ENCODE measurements around the gene CROCC2.

The CROCC2 gene

GRCh38 chr2:240906141-240906910 is at the start of gene CROCC2:
TSS of gene CROCC2 (plus strand) at chr2:240906336. CDS start at chr2:240906514, 178 bp downstream.
- DNase-seq (ENCODE audit: low read depth in 2 of 3, low spot score in 2 of 3) = no peak

GRCh38 chr2:240857039-240858008 is 48.8 kb upstream of the CROCC2 start:
- DNase-seq (ENCODE audit: low read depth in 2 of 3, low spot score in 2 of 3) = no peak

DNA sequence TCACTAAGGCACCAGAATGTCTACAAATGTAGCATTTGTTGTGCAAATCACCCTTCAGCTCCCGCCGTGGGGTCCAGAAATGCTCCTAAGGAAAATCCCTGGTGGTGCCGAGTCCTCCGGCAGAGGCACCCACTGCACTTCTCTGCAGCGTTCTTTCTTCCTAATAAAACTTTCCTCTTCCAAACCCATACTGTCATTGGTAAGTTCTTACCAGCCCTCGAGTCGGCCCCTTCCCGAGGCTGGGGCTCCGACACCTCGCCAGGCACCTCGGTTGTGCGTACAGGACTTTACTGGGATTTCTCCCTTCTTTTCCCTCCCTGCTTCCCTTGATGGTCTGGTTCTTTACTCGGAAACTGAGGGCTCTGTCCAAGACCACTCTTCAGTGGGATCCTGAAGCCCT is 47.8 kb upstream of the CROCC2 start:
- DNase-seq (ENCODE audit: low read depth in 2 of 3, low spot score in 2 of 3) = no peak

DNA sequence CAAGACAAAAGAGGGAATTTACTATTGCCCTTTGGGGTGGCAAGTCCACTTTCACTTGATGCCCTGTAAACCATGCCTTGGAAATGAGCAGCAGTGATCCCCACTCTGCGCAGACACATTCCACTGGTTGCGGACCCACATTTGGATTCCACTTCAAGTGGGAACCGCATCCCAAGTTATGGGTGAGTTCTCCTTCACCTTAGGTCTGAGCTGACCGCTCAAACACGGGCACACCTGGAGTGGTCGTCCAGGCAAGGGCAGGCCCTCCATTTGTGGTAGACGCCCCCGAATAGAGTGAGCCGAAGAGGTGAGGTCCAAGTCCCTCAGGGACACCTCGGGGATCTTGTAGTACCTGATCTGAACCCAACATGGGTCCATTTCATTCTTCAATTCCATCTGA is 47.3 kb upstream of the CROCC2 start:
- DNase-seq (ENCODE audit: low read depth in 2 of 3, low spot score in 2 of 3) = no peak

DNA sequence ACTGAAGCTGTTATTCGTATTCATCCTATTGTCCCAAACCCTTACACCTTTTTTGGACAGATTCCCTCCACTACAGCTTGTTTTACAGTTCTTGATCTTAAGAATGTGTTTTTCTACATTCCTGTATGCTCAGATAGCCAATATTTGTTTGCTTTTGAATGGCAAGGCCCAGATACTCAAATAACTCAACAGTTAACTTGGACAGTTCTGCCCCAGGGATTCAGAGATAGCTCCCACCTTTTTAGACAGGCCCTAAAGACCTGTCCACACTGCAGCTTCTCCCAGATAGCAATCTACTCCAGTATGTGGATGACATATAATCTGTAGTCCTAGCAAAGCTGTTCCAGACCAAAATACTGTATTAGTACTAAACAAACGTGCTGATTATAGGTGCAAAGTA is 44.6 kb upstream of the CROCC2 start:
- no peak for DNase-seq (ENCODE audit: low read depth in 2 of 3, low spot score in 2 of 3)

- no peak for DNase-seq (ENCODE audit: low read depth in 2 of 3, low spot score in 2 of 3)
These were observed 41.7 kb upstream of the CROCC2 start for GRCh38 chr2:240864475-240864874.

DNA sequence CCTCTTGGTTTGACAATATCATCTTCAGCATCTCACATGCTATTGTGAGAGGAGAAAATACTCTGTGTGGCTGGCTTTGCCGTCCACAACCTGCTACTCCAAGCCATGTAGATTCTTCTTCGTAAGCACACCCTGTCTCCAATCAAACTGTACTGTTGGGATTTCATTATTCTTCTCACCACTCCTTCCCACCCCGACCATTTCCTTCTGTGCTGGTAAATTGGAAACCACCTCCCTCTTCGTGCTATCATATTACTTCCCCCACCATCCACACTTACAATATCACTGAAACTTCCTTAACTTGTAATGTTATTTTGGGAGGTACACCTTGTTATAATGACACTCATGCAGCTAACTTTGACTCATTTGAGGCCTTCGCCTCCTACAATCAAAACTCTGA is 40.7 kb upstream of the CROCC2 start:
- no peak for DNase-seq (ENCODE audit: low read depth in 2 of 3, low spot score in 2 of 3)

GRCh38 chr2:240868286-240869108 is 37.6 kb upstream of the CROCC2 start, which contains the start of gene AGXT:
TSS of gene AGXT (plus strand) at chr2:240868824. CDS start at chr2:240868866, 42 bp downstream.
- DNase-seq (ENCODE audit: low read depth in 2 of 3, low spot score in 2 of 3) = no peak

DNA sequence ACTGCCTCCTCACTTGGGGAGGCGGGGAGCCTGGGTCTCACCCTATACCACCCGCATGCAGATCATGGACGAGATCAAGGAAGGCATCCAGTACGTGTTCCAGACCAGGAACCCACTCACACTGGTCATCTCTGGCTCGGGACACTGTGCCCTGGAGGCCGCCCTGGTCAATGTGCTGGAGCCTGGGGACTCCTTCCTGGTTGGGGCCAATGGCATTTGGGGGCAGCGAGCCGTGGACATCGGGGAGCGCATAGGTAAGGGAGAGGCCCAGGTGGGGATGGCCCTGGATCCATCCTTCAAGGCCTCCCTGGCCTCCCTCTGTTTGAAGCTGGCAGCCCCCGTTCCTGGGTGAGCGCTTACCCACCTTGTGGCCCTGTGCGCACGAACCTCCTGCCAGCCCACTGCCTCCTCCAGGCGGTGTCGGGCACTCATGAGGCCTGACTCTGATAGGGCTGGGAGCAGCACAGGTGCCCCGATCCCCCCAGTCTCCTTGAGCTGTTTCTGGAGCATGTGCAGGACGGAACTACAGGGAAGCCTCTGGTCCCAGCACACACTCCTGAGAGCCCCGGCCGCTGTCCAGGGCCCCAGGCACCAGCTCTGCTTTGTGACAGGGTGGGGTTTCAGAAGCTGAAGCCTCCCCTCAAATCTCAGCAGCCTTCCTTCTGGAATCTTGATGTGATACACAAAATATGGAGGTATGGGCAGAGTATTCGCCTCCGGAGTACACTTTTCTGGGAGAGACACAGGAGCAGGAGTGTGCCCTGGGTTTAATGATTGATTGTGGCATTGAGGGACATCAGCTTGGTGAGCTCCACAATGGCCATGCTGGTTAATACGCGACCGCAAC is 36.8 kb upstream of the CROCC2 start:
- no peak for DNase-seq (ENCODE audit: low read depth in 2 of 3, low spot score in 2 of 3)

DNA sequence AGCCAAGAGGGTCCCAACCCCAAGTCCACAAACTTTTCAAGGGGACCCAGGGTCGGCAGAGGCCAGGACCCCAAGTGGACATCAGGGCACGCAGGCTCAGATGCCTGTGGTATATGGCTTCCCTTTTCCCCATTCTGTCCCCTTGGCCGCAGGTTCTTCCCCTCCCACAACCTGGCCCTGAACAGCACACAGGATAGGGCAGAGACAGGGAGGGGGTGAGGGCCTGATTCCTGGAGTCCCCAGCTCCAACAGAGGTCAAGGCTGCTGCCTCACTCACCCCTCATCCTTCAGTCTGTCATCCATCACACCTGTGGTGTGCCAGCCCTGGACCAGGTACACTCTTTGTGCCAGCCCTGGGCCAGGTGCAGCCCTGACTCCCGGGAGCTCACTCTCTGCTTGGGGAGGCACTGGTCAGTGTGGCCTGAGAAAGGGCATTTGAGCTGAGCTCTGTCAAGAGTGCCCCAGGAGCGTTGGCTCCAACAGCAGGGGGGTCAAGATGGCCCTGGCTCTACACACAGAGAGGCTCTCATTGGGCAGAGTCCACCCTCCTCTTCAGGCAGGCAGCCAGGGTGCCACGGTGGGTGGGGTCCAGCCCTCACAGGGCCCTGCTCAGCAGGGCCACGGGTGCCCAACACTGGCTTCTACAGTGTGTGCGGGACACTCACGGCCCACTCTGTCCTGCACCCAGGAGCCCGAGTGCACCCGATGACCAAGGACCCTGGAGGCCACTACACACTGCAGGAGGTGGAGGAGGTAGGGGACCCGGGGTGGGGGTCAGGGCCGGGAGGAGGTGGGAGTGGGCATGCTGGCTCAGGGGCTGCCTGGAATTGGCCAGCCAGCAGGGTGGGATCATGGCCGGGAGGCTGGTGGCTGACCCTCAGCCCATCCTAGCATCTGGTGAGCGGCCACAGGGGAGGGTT is 35.9 kb upstream of the CROCC2 start:
- no peak for DNase-seq (ENCODE audit: low read depth in 2 of 3, low spot score in 2 of 3)

DNA sequence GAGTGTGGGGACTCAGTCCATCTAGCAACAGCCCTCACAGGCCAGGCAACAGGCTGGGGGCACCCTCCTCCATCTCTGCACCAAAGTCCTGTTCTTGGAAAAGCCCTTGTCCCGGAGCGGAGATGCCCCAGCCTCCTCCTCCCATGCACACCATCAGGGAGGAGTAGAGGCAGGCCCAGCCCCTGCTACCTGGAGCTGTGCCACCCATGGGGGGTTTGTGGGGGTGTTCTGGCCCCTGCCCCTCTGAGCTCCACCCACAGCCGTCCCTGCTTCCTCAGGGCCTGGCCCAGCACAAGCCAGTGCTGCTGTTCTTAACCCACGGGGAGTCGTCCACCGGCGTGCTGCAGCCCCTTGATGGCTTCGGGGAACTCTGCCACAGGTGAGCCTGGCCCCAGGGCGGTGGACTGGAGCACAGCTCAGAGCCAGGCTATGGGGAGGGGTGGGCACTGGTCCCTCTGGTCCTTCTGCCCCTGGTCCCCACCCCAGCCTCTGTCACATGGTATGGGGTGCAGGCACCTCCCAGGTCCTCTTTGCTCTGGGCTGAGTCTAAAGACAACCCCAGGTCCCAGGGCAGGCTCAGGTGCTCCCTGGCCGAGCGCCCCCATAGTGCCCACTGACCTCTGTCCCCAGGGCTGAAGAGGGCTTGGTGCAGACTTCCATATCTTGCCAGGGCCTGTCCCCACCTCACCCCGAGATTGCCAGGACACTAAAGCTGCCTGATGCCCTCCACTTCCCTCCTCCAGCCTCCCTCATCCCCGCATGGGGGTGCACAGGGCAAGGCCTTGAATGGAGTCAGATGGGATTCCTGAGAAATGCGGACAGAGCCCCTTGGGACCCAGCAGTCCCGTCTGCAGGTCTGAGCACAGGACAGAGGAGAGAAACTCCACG is 34.8 kb upstream of the CROCC2 start:
- DNase-seq (ENCODE audit: low read depth in 2 of 3, low spot score in 2 of 3) = no peak

GRCh38 chr2:240872317-240873097 is 33.6 kb upstream of the CROCC2 start:
- DNase-seq (ENCODE audit: low read depth in 2 of 3, low spot score in 2 of 3) = no peak

- DNase-seq (ENCODE audit: low read depth in 2 of 3, low spot score in 2 of 3) = no peak
These were observed 32.9 kb upstream of the CROCC2 start for GRCh38 chr2:240873098-240873788.

- no peak for DNase-seq (ENCODE audit: low read depth in 2 of 3, low spot score in 2 of 3)
These were observed 32.1 kb upstream of the CROCC2 start for GRCh38 chr2:240873805-240874714.

DNA sequence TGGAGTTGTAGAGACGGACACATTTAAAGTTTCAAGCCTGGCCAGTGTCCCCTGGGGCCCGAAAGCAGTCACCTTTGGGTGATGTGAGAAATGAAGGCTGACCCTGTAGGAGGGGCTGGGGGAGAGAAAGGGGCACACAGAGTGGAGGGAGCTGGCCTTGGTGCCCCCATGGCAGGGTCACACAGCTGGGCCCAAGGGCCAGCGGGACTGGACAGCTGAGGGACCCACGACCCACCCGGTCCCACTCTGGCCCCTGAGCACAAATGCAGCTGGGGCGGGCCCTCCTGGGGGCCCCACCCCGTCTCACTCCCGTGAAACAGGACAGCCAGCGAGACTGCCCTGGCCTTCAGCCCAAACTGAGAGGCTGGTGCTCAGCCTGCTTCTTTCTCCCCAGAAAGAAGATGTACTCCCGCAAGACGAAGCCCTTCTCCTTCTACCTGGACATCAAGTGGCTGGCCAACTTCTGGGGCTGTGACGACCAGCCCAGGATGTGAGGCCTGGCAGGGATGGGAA is 31.4 kb upstream of the CROCC2 start:
- DNase-seq (ENCODE audit: low read depth in 2 of 3, low spot score in 2 of 3) = no peak
